LNCAP (cell line): ENCODE data around the gene AOPEP.

Source experiments
- TF ChIP-seq, protein P1 (sequence below): fragments of 450-650 bp; IDR thresholded peaks from 2 replicates; pipeline ENCODE4 v1.5.1; 2017; ENCODE audit warnings: mild to moderate bottlenecking

AOPEP gene

DNA sequence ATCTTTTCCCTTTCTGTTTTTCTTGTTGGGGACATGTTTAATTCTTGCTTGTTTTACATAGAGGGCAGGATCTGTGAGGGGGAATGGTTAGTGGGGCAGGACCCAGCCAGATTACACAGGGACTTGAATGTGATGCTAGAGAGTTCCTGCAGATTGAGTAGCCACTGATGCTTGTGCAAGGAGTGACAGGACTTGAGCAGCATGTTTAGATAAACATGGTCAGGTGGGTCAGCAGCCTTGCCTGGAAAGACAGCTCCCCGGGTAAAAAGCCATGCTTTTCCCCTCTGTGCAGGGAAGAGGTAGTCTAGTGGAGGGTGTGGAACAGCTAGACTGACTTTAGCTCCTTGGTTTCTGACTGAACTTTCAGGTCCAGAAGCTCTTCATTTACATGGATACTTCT, 261.2 kb downstream of the AOPEP start:
- TF ChIP-seq, protein P1, sequence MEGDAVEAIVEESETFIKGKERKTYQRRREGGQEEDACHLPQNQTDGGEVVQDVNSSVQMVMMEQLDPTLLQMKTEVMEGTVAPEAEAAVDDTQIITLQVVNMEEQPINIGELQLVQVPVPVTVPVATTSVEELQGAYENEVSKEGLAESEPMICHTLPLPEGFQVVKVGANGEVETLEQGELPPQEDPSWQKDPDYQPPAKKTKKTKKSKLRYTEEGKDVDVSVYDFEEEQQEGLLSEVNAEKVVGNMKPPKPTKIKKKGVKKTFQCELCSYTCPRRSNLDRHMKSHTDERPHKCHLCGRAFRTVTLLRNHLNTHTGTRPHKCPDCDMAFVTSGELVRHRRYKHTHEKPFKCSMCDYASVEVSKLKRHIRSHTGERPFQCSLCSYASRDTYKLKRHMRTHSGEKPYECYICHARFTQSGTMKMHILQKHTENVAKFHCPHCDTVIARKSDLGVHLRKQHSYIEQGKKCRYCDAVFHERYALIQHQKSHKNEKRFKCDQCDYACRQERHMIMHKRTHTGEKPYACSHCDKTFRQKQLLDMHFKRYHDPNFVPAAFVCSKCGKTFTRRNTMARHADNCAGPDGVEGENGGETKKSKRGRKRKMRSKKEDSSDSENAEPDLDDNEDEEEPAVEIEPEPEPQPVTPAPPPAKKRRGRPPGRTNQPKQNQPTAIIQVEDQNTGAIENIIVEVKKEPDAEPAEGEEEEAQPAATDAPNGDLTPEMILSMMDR = no peak

DNA sequence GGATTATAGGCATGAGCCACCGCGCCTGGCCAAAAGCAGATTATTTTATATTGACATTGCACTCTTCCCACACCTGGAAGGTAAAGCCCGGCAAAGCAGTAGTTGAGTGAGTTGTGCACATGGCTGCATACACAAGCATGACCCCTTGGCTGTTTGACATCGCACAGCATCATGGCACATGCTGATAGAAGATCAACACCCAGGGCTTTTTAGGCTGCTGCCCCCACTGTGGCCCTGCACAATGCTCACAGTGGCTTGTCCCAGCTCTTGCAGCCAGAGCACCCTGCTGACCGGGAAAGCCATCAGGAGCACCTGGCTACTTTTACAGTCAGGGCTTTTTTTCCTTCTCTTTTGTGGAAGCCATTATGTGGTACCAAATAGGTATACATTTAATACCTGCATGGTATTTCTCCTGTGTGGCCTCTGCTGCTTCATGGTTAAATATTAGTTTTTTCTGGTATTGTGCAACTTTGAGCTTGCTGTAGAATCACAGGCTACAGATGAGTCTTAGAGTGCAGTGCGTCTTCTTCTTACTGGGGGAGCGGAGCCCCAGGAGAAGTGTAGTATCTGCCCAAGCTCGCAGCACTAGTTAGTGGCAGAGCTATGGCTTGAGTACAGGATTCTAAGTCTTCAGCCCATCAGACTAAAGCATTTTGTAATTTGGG, 264.5 kb downstream of the AOPEP start:
- TF ChIP-seq, protein P1 = no peak

DNA sequence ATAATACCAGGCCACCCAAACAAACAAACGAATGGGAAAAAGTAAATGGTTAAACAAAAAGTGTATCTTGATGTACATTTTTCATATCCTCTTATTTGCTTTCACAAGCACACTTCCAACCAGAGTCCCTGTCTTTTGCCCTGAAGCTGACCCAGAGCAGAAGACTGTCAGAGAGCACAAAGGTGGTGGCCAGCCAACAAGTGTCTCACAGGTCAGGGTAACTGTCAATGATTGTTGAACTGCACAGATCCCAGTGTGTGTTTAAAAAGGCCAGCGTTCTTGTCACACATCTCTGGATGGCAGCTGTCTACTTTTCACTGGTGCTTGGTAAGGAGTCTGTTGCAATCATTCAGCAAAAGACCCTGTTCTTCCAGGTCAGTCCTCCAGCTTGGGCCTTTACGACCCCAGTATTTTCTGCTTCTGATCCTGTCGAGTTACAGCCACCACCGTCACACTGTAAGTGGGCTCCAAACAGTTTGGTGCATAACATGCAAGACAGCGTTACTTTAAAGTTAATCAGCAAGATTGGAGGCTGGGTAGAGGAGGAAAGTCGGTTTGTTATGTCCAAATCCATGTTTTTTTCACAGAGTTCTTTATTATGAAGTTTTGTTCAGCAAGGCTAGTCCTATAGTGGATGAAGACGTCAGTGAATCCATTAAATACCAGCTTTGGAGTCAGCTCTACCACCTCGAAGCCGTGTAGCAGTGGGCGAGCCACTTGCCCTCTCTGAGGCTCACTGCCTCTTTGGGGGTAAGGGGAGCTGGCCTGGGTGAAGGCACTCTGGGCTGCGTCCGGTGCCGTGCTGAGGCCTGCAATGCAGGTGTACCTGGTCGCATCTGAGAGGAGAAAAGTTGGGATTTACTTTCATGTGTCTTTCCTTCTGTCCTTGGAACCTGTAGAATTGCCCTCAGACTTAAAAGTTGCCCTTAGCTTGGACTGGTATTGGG, 265.7 kb downstream of the AOPEP start:
- TF ChIP-seq, protein P1 = no peak

DNA sequence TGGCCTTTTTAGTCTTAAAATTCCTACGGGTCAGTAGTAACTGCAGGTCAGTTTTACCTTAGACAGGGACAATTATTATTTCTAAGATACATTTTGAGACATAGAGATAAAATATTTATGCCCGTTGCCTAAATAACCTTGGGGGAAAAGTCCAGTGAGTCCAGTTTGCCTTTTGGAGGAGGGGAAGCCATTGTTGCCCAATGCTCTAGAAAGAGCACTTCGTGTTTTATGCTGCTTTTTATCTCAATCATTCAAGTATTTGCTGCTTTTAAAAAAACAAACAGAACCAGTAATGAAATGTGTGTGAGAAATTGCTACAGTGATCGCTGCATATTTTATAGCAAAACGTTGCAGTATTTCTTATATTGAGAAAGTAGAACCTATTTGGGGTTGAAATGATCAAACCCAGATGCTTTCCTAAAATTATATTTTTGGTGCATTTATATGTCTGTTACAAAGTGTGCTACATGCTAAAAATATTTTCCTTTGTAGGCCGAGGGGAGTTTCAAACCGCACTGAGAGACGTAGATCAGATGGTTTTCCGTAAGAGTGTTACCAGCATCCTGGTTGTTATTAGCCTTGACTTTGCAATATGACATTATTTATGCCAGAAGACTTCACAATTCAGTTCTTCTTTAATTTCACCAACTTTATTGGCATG, 266.8 kb downstream of the AOPEP start:
- TF ChIP-seq, protein P1 = no peak

DNA sequence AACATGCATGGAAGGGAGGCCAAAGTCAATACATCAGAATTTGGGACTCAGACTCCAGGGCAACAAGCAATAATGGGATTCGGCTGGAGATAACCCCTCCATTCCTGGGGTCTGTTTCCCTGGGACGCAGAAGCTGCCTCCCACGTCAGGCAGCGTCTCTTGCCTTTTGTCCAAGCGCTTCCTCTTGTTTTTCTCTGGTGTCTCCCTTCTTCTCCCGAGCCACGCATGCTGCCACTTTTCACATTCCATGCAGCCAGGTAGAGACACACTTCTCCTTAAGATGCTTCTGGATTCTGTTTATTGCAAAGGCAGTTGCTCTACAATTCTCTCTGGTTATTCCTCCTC, 267.3 kb downstream of the AOPEP start:
- TF ChIP-seq, protein P1 = no peak

DNA sequence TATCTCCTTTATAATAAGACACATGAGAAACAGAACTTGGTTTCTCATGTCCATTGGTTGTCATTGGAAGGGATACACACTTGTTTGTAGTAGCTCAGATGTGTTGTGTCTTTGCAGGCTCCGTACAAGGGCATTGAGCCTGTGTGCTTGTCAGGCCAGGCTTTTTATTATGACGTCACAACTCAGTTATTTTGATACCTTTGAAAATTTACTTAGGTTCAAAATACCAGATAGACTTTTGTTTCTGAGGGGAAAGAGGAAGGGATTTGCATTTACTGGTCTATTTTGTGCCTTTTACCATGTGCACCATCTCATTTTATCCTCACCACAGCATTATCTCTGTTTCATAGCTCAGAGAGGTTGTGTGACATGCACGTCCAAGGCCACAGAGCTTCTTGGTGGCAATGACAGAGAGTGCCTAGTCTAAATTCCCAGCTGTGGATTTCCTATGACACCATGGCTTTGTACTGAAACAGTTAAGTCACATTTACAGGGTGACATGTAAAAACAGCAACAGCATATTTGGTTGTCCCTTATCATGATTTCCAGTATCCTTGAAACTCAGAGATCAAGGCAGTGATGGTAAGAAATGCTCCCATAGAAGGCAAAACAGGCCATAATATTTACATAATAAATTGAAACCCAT, 268.7 kb downstream of the AOPEP start:
- TF ChIP-seq, protein P1 = no peak

DNA sequence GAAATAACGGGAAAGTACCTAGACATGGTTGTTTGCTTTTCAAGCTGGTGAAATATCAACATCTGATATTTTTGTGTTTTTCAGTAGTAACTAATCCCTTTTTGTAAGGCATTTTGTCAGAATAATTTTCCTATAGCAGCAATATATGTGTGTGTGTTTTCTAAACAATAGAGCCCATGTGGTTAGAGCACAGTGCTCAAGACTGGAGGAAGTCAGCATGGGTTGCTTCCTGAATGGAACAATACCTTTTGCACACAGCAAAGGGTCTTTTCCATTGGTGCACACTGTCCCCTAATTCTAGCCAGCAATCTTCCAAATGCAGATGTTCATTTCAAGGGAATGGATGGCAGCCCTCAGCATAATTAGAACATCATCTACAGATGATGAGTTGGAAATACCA, 270.1 kb downstream of the AOPEP start:
- TF ChIP-seq, protein P1 = no peak
